GM21526 (cell line): Measurements from ENCODE around the gene F7.

Source experiments
- ATAC-seq: cut with Tn5 transposase; IDR thresholded peaks from one replicate; pipeline ENCODE4 v1.9.1; 2021; ENCODE audit warnings: moderate library complexity; ENCODE audit not compliant: unreplicated experiment, low FRiP score

Gene F7

DNA sequence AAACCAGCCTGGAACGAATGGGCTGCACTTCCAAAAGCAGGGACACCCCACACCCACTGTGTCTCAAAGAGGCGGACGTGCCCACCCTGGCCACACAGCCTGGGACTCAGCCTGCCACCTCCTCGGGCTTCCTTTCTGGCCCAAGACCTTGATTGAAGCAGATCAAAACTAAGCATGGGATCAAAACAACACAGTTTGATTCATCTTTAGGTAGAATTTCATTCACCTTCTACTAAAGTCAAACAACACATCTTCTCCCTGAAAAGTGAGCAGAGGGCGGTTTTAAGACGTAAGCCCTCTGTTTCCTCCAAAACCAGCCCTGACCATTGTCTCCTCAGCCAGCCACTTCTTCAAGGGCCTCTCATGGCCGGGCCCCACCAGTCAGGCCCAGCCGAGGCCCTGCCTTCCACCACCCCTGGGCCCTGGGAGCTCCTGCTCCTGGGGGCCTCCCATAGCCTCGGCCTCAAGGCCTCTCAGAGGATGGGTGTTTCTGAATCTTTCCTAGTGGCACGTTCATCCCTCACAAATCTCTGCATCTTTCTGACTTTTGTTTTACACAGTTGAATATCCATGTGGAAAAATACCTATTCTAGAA lies 10.7 kb downstream of the F7 start:
- ATAC-seq = no peak

DNA sequence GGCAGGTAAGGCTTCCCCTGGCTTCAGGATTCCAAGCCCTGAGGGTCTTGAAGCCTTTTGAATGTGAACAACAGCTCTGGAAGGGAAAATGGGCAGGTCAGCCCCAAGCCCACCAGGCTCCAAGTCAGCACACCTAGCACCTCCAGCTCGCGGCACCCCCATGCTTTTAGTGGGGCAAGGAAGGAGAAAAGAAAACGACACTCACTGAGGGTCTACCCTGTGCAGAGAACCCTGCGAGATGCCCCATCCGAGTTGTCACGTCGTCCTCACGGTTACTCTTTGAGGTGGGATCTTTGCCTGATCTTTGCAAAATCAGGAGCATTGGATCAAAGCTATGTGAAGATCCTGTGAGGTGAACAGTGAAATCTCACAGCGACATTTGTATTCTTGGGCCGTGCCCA lies 11.3 kb downstream of the F7 start:
- ATAC-seq = no peak

DNA sequence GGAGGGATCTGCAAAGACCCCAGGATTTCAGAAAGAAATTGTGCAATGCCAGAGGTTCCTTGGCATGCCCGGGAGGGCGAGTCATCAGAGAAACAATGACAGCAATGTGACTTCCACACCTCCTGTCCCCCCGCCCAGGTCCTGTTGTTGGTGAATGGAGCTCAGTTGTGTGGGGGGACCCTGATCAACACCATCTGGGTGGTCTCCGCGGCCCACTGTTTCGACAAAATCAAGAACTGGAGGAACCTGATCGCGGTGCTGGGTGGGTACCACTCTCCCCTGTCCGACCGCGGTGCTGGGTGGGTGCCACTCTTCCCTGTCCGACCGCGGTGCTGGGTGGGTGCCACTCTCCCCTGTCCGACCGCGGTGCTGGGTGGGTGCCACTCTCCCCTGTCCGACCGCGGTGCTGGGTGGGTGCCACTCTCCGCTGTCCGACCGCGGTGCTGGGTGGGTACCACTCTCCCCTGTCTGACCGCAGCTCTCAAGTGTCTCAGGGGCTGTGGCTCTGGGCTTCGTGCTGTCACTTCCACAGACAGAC lies 11.8 kb downstream of the F7 start:
- no peak for ATAC-seq

DNA sequence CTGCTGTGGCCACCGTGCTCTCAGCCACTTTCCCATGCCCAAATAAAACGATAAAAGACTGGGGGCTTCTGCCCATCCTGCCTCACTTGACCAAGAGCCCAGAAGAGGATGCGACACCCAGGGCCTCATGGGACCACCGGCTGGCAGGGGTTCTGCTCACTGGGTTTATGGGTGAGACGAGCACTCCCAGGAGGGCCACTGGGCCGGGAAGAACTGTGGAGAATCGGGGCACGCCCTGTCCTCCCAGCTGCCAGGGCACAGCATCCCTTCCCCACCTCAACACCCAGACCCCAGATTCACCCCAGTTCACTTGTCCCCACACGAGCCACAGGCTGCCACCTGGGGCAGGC lies 12.3 kb downstream of the F7 start:
- no peak for ATAC-seq

DNA sequence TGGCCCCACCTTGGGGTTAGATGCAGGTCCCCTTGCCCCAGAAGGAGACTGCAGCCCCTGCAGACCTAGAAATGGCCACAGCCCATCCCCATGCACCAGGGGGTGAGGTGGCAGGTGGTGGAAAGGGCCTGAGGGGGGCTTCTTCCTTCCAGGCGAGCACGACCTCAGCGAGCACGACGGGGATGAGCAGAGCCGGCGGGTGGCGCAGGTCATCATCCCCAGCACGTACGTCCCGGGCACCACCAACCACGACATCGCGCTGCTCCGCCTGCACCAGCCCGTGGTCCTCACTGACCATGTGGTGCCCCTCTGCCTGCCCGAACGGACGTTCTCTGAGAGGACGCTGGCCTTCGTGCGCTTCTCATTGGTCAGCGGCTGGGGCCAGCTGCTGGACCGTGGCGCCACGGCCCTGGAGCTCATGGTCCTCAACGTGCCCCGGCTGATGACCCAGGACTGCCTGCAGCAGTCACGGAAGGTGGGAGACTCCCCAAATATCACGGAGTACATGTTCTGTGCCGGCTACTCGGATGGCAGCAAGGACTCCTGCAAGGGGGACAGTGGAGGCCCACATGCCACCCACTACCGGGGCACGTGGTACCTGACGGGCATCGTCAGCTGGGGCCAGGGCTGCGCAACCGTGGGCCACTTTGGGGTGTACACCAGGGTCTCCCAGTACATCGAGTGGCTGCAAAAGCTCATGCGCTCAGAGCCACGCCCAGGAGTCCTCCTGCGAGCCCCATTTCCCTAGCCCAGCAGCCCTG lies 12.8 kb downstream of the F7 start:
- no peak for ATAC-seq

DNA sequence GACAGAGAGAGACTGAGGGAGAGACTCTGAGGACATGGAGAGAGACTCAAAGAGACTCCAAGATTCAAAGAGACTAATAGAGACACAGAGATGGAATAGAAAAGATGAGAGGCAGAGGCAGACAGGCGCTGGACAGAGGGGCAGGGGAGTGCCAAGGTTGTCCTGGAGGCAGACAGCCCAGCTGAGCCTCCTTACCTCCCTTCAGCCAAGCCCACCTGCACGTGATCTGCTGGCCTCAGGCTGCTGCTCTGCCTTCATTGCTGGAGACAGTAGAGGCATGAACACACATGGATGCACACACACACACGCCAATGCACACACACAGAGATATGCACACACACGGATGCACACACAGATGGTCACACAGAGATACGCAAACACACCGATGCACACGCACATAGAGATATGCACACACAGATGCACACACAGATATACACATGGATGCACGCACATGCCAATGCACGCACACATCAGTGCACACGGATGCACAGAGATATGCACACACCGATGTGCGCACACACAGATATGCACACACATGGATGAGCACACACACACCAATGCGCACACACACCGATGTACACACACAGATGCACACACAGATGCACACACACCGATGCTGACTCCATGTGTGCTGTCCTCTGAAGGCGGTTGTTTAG lies 13.7 kb downstream of the F7 start:
- no peak for ATAC-seq

DNA sequence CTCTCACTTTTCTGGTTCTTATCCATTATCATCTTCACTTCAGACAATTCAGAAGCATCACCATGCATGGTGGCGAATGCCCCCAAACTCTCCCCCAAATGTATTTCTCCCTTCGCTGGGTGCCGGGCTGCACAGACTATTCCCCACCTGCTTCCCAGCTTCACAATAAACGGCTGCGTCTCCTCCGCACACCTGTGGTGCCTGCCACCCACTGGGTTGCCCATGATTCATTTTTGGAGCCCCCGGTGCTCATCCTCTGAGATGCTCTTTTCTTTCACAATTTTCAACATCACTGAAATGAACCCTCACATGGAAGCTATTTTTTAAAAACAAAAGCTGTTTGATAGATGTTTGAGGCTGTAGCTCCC lies 14.2 kb downstream of the F7 start:
- no peak for ATAC-seq

DNA sequence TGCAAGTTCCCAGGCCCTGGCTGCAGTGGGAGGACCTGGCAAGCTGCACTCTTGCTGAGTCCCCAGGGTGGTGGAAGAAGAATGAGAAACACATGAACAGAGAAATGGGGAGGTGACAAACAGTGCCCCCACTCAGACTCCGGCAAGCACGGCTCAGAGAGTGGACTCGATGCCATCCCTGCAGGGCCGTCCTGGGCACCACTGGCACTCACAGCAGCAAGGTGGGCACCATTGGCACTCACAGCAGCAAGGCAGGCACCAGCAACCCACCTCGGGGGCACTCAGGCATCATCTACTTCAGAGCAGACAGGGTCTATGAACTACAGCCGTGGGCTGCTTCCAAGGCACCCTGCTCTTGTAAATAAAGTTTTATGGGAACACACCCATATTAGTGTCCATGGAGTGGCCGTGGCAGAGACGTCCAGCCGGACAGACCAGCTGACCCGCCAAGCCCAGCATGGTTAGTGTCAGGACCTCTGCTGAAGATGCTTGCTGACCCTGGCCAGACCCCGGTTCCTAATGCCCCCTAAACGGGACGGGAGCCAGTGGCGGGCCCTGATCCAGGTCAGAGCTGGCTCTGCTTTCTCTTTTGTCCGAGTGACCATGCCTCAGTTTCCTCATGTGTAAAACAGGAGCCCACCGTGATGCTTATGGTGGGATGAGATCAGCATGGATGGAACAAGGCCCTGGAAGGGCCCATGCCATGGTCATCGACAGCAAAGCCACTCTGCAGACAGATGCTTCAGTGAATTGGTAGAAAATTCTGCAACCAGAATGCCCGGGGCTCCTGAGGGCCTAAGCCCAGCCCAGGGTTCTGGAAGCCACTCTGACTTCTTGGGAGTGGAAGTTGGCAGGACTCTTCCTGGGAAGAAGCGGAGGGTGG lies 14.9 kb downstream of the F7 start:
- ATAC-seq = no peak

DNA sequence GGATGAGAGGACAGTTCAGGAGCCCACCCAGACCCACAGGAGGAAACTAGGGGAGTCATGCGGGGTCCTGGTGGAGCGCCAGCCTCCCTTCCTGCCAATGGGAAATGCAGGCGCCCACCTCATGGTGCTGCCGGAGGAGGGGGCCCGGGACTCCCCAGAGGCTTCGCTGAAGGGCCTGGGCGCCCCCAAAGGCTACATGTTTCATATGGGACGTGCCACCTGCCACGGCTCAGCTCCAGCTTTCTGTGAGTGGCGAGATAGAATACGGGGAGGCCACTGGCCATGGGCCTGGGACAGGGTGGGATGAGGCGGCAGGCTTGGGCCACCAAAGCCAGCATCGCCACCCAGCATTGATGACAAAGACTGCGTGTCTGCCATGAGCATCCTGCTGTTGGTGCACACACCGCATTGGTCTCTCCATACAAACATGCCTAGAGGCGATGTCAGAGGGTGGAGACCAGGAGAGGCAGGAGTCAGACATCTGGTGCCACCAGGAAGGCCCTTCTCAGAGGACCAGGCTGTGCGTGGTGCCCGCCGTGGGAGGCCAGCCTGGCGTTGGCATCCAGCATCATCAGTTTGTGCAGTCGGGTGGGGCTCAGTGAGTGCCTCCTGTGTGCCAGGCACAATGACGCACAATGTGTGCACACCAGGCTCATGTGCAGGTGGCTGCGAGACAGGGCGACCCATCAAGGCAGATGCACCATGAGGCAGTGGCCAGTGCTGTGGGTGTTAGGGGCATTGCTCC lies 15.8 kb downstream of the F7 start:
- no peak for ATAC-seq

- no peak for ATAC-seq
These were observed 16.4 kb downstream of the F7 start for GRCh38 chr13:113121928-113122471.

GRCh38 chr13:113122550-113123225 lies 17.1 kb downstream of the F7 start, which contains the start of gene F10:
TSS of gene F10 (plus strand) at chr13:113122799. CDS start at chr13:113122856, 57 bp downstream.
- no peak for ATAC-seq

GRCh38 chr13:113123226-113124201 lies 17.9 kb downstream of the F7 start:
- ATAC-seq = no peak

GRCh38 chr13:113124211-113124970 lies 18.8 kb downstream of the F7 start:
- no peak for ATAC-seq

DNA sequence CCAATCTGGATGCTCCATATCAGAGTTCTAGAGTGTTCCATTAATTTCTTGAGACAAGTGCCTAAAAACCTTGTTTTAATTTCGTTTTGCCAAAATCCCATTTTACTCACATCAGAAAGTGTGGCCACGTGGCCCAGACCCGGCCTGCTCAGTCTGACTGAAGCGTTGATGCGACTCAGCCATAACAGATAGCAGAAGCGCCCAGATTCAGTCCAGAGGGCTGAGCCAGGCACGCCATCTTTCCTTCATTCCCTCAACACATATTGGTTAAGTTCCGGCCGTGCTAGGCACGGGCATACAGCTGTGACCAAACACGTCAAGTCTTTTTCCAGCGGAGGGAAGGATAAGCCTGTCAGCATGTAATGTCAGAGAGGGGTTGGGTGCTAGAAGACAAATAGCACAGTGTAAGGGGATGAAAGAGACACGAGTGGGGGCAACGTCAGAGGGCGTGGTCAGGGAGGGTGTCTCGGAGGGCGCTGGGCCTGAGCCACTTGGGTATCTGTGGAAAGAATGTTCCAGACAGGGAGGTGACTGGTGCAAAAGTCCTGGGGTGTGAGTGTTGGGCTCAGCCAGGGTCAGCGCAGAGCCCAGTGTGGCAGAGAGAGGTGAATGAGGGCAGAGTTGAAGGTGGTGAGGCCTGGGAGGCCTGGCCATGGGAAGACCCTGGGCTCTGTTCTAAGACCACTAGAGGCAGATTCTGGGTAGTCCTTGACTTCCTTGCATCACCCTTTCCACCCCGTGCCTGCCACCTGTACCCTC lies 20.1 kb downstream of the F7 start:
- no peak for ATAC-seq

- no peak for ATAC-seq
These were observed 20.9 kb downstream of the F7 start for GRCh38 chr13:113126265-113127150.

DNA sequence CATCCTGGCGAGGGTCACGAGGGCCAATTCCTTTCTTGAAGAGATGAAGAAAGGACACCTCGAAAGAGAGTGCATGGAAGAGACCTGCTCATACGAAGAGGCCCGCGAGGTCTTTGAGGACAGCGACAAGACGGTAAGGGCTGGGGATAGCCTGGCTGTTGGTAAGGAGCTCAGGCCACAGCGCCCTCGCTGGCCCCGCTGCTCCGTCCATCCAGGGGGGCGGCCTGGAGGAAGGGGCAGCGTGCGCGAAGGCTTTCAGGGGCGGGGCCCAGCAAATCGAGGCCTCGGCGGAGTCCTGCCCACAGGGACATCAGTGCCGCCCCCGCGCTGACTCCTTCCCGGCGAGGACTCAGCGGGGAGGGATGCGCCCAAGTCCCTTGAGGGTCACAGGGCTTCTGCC lies 23.9 kb downstream of the F7 start:
- no peak for ATAC-seq
